Neural progenitor cell (in vitro differentiated cells): ENCODE results near the gene DCP1A. TPM values are rescaled to one million over a fixed set of nuclear protein-coding genes. Genes with fewer than 3 reads are reported as not detected.
A peak's percentile ranks its signal among the peaks of the same experiment; 100 is the strongest.
"Not testable (repeated sequence)": the region's sequence is repeated elsewhere in the genome, so short reads cannot be mapped to it uniquely, and the experiment has no call there.

Experiments
- DNase-seq: peaks from one replicate; pipeline ENCODE4 v3.0.0-alpha.2; 2016; ENCODE audit warnings: low spot score
- H2AFZ ChIP-seq: fragments of 200-600 bp; sonication (generic); replicated peaks from 2 replicates; pipeline ENCODE4 v1.6.1; 2016; ENCODE audit warnings: antibody characterized with exemption
- H3F3A ChIP-seq: fragments of 200-600 bp; sonication (generic); 2 replicates; pipeline ENCODE4 v1.6.1; 2016; ENCODE audit warnings: antibody characterized with exemption, low read depth
- H3K27ac ChIP-seq: fragments of 200-600 bp; sonication (generic); 2 replicates; pipeline ENCODE4 v1.5.1; 2016; ENCODE audit warnings: mild to moderate bottlenecking
- H3K27me3 ChIP-seq: fragments of 200-600 bp; sonication (generic); 2 replicates; pipeline ENCODE4 v1.6.1; 2016; ENCODE audit warnings: mild to moderate bottlenecking, moderate library complexity
- H3K36me3 ChIP-seq: fragments of 200-600 bp; sonication (generic); 2 replicates; pipeline ENCODE4 v1.5.1; 2016
- H3K4me1 ChIP-seq: fragments of 200-600 bp; sonication (generic); 2 replicates; pipeline ENCODE4 v1.6.1; 2016; ENCODE audit warnings: mixed run types
- H3K4me2 ChIP-seq: fragments of 200-600 bp; sonication (generic); 2 replicates; pipeline ENCODE4 v1.6.1; 2016
- H3K4me3 ChIP-seq: fragments of 200-600 bp; sonication (generic); 2 replicates; pipeline ENCODE4 v1.5.1; 2016
- H3K79me2 ChIP-seq: fragments of 200-600 bp; sonication (generic); 2 replicates; pipeline ENCODE4 v1.6.1; 2016; ENCODE audit warnings: low read depth
- H3K9ac ChIP-seq: fragments of 200-600 bp; sonication (generic); 2 replicates; pipeline ENCODE4 v1.6.1; 2016
- H3K9me3 ChIP-seq: fragments of 200-600 bp; sonication (generic); 2 replicates; pipeline ENCODE4 v1.5.1; 2016; ENCODE audit warnings: low read depth
- H4K20me1 ChIP-seq: fragments of 200-600 bp; sonication (generic); 2 replicates; pipeline ENCODE4 v1.6.1; 2016; ENCODE audit warnings: low read depth
- H3K27ac Mint-ChIP-seq: 3 replicates; pipeline ENCODE4 v1.8.0; 2021; ENCODE audit warnings: mixed read lengths
- H3K27me3 Mint-ChIP-seq: 2 replicates; pipeline ENCODE4 v1.8.0; 2022; ENCODE audit warnings: low read depth, mild to moderate bottlenecking, inconsistent platforms, moderate library complexity, mixed read lengths; ENCODE audit not compliant: insufficient read depth
- H3K36me3 Mint-ChIP-seq: 3 replicates; pipeline ENCODE4 v1.8.0; 2021; ENCODE audit warnings: mixed read lengths
- H3K4me1 Mint-ChIP-seq: 3 replicates; pipeline ENCODE4 v1.8.0; 2021; ENCODE audit warnings: mixed read lengths
- H3K4me3 Mint-ChIP-seq: 3 replicates; pipeline ENCODE4 v1.8.0; 2021; ENCODE audit warnings: mild to moderate bottlenecking, moderate library complexity, mixed read lengths
- H3K9me3 Mint-ChIP-seq: 3 replicates; pipeline ENCODE4 v1.8.0; 2020; ENCODE audit warnings: mixed read lengths
- EZH2 ChIP-seq: fragments of 200-600 bp; sonication (generic); IDR thresholded peaks from 2 replicates; pipeline ENCODE4 v1.6.1; 2017; ENCODE audit warnings: antibody characterized with exemption, mild to moderate bottlenecking, moderate library complexity
- EZH2phosphoT487 ChIP-seq: fragments of 200-600 bp; sonication (generic); IDR thresholded peaks from 2 replicates; pipeline ENCODE4 v1.6.1; 2017; ENCODE audit warnings: antibody characterized with exemption
- total RNA-seq: library from RNA; depleted of rRNA; stranded (reverse); fragments of >200 nt; gene quantifications from 2 replicates; pipeline ENCODE4 v1.2.3, GENCODE V29; 2015; ENCODE audit warnings: low replicate concordance
- TF ChIP-seq, protein P1 (sequence below): fragments of 200-600 bp; sonication (generic); IDR thresholded peaks from 2 replicates; pipeline ENCODE4 v1.5.1; 2017; ENCODE audit warnings: antibody characterized with exemption, mild to moderate bottlenecking

DCP1A gene
- total RNA-seq, 1 donor from 2014 or later = 24.1 TPM

- Mint-ChIP-seq H3K27ac (no peak overlapping the region), H3K4me1 (no peaks in the 10 kb centered on the region), H3K27me3 (peaks cover 3% of the 10 kb centered on the region), H3K36me3 (no peaks in the 10 kb centered on the region), H3K4me3 (no peak overlapping the region), H3K9me3 (no peaks in the 10 kb centered on the region)
- Histone ChIP-seq H3K27me3 (no peaks in the 10 kb centered on the region), H4K20me1 (no peaks in the 10 kb centered on the region), H3K9ac (no peak overlapping the region), H3K9me3 (no peaks in the 10 kb centered on the region), H3K27ac (no peak overlapping the region), H3K36me3 (no peaks in the 10 kb centered on the region), H3F3A (no peaks in the 10 kb centered on the region), H3K4me2 (no peak overlapping the region), H3K4me3 (no peak overlapping the region), H3K4me1 (no peaks in the 10 kb centered on the region), H2AFZ (no peak overlapping the region), H3K79me2 (no peaks in the 10 kb centered on the region)
- TF ChIP-seq EZH2phosphoT487 (no peak), EZH2 (no peak)
- TF ChIP-seq, protein P1, sequence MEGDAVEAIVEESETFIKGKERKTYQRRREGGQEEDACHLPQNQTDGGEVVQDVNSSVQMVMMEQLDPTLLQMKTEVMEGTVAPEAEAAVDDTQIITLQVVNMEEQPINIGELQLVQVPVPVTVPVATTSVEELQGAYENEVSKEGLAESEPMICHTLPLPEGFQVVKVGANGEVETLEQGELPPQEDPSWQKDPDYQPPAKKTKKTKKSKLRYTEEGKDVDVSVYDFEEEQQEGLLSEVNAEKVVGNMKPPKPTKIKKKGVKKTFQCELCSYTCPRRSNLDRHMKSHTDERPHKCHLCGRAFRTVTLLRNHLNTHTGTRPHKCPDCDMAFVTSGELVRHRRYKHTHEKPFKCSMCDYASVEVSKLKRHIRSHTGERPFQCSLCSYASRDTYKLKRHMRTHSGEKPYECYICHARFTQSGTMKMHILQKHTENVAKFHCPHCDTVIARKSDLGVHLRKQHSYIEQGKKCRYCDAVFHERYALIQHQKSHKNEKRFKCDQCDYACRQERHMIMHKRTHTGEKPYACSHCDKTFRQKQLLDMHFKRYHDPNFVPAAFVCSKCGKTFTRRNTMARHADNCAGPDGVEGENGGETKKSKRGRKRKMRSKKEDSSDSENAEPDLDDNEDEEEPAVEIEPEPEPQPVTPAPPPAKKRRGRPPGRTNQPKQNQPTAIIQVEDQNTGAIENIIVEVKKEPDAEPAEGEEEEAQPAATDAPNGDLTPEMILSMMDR = no peak
- DNase-seq = no peak
These were observed 29.3 kb upstream of the DCP1A start for GRCh38 chr3:53376679-53377078.

- Mint-ChIP-seq H3K27me3 (peaks cover 3% of the 10 kb centered on the region), H3K4me1 (peaks cover 5% of the 10 kb centered on the region), H3K36me3 (no peaks in the 10 kb centered on the region), H3K9me3 (no peaks in the 10 kb centered on the region), H3K27ac (no peak overlapping the region), H3K4me3 (no peak overlapping the region)
- TF ChIP-seq, protein P1 = peak; percentile 98
- no peak for TF ChIP-seq EZH2
- no peak overlapping the region for H3K4me2 ChIP-seq
- H3F3A ChIP-seq = no peaks in the 10 kb centered on the region
- H3K36me3 ChIP-seq = no peaks in the 10 kb centered on the region
- H3K79me2 ChIP-seq = no peaks in the 10 kb centered on the region
- no peaks in the 10 kb centered on the region for H3K27me3 ChIP-seq
- H4K20me1 ChIP-seq = no peaks in the 10 kb centered on the region
- H3K9ac ChIP-seq = no peak overlapping the region
- no peaks in the 10 kb centered on the region for H3K4me1 ChIP-seq
- no peak overlapping the region for H3K27ac ChIP-seq
- H2AFZ ChIP-seq = no peak overlapping the region
- DNase-seq = peak; percentile 85
- H3K4me3 ChIP-seq = no peak overlapping the region
- H3K9me3 ChIP-seq = no peaks in the 10 kb centered on the region
These were observed 27.7 kb upstream of the DCP1A start for GRCh38 chr3:53375019-53375418.

DNA sequence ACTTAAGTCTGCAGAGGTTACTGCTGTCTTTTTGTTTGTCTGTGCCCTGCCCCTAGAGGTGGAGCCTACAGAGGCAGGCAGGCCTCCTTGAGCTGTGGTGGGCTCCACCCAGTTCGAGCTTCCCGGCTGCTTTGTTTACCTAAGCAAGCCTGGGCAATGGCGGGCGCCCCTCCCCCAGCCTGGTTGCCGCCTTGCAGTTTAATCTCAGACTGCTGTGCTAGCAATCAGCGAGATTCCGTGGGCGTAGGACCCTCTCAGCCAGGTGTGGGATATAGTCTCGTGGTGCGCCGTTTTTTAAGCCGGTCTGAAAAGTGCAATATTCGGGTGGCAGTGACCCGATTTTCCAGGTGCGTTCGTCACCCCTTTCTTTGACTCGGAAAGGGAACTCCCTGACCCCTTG is 23.4 kb upstream of the DCP1A start:
- not testable (repeated sequence) for H3K4me3 ChIP-seq, H3K4me1 Mint-ChIP-seq, H3K36me3 ChIP-seq, H3K4me3 Mint-ChIP-seq, H3K9me3 Mint-ChIP-seq, H3K9ac ChIP-seq, H3K27me3 Mint-ChIP-seq, H3K27ac Mint-ChIP-seq, H3K36me3 Mint-ChIP-seq, H3K4me1 ChIP-seq, H3K4me2 ChIP-seq, H3K27me3 ChIP-seq, H3F3A ChIP-seq, H3K9me3 ChIP-seq, H3K79me2 ChIP-seq, DNase-seq, H3K27ac ChIP-seq, H4K20me1 ChIP-seq
- H2AFZ ChIP-seq = peak overlapping the region; percentile 17

DNA sequence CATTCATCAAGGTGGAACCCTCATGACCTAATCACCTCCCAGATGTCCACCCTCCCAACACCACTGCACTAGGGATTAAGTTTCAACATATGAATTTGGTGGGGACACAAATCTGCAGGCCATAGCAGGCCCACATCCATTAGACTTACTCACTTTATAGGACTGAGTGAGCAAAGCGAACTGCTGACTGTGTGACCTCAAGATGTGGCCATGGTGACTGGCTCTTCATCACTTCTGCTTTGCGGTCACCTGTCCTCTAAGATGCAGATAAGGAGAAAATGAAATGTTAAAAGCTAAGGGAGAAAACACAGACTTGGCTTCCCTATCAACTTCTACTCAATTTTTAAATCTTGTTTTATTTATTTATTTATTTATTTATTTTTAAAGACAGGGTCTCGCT is 14.5 kb upstream of the DCP1A start:
- Mint-ChIP-seq H3K9me3 (no peaks in the 10 kb centered on the region), H3K27ac (no peak overlapping the region), H3K36me3 (no peaks in the 10 kb centered on the region), H3K4me3 (no peak overlapping the region), H3K4me1 (no peaks in the 10 kb centered on the region), H3K27me3 (no peaks in the 10 kb centered on the region)
- Histone ChIP-seq H3K4me1 (no peaks in the 10 kb centered on the region), H3K9ac (no peak overlapping the region), H4K20me1 (no peaks in the 10 kb centered on the region), H2AFZ (no peak overlapping the region), H3K79me2 (no peaks in the 10 kb centered on the region), H3F3A (no peaks in the 10 kb centered on the region), H3K27ac (no peak overlapping the region), H3K36me3 (no peaks in the 10 kb centered on the region), H3K4me3 (no peak overlapping the region), H3K27me3 (no peaks in the 10 kb centered on the region), H3K9me3 (no peaks in the 10 kb centered on the region), H3K4me2 (no peak overlapping the region)
- no peak for DNase-seq
- no peak for TF ChIP-seq EZH2phosphoT487
- no peak for TF ChIP-seq EZH2
- TF ChIP-seq, protein P1 = no peak
